ENCODE results near the gene CCT6A.
"Not testable (repeated sequence)": the region's sequence is repeated elsewhere in the genome, so short reads cannot be mapped to it uniquely, and the experiment has no call there.

CCT6A gene, protein sequence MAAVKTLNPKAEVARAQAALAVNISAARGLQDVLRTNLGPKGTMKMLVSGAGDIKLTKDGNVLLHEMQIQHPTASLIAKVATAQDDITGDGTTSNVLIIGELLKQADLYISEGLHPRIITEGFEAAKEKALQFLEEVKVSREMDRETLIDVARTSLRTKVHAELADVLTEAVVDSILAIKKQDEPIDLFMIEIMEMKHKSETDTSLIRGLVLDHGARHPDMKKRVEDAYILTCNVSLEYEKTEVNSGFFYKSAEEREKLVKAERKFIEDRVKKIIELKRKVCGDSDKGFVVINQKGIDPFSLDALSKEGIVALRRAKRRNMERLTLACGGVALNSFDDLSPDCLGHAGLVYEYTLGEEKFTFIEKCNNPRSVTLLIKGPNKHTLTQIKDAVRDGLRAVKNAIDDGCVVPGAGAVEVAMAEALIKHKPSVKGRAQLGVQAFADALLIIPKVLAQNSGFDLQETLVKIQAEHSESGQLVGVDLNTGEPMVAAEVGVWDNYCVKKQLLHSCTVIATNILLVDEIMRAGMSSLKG

DNA sequence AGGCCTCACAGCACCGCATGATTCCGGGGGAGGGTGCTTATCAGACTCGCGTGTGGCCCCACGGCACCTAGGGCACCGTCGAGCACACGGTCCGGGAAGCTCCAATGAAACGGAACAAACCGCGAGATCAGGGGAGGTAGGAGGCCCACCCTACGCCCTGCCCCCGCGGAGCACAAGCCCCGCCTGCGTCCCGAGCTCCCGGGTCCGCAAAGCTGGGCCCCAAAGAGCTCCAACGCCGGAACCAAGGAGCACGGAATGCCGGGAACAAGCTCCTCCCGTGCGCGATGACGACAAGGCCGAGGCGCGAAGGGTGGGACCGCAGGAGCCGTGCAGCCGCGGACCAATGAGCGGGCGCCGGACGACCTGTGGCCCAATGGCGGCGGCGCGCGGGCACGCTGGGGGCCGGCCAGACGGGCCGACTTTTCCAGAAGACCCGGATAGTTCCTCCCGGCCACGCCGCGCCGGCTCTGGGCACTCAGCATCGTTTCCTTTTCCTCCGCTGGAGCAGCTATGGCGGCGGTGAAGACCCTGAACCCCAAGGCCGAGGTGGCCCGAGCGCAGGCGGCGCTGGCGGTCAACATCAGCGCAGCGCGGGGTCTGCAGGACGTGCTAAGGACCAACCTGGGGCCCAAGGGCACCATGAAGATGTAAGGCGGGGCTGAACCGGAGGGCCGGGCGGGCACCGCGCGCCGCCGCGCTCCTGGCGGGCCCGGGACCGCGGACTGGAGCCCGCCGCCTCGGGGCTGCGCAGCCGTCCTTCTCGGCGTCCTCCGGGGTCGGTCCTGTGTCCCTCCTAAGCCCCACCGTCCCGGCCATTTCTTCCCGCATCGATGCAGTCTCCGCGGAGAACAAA is at the start of gene CCT6A, which contains the start of gene PSPH:
Gene CCT6A, plus strand, starts transcription at position 427 of the 853 bp plus-strand sequence. Its CDS starts 84 bp downstream, at position 511.
Gene PSPH, minus strand, starts transcription at position 106 of the 853 bp plus-strand sequence. CDS start 30,232 bp downstream, outside the sequence.
- DNase-seq: peak; percentile 97

DNA sequence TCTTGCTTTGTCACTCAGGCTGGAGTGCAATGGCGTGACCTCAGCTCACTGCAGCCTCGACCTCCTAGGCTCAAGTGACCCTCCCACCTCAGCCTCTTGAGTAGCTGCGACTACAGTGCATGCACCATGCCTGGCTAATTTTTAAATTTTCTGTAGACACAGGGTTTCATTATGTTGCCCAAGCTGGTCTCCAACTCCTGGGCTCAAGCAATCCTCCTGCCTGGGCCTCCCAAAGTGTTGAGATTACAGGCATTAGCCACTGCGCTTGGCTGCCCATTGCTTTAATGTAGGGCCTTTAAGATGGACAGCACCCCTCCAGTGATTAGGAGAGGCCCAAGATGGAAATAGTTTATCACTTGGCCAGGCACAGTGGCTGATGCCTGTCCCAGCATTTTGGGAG is 47.8 kb upstream of the CCT6A start:
- no peak for DNase-seq

DNA sequence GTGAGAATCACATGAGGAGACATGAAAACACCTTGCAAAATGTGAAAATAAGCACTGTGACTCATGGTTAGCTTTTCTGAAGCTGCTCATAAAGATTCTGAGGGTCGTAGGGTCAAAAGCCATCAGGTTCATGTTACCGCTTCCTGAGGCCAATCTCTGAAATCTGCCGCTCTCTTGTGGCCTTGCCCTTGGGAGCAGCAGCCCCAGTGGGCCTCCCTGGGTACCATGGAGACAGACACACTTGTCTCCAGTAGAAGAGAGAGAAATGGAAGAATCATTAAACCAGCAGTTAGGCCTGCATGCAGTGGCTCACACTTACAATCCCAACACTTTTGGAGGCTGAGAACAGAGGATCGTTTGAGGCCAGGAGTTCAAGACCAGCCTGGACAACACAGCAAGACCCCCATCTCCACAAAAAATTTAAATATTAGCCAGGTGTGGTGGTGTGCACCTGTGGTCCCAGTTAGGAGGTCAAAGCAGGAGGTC is 44.4 kb upstream of the CCT6A start:
- no peak for DNase-seq

DNA sequence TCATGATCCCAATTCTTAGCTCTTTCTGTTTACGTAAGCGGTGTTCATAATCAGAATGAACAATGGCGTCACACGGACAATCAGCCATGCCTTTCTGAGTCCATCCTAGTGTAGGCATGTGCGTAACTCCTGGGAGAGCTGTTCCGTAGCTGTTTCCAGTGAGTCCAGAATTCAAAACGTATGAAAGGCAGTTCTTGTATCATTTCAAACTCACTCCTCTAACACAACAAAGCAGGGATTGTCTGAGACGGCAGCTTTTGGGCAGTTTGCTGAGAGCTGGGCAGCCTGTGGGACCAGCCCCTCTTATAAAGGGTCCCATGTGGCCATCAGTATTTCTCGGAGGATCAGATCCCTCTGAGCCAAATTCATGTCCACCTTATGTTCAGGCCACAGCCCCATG is 43.7 kb upstream of the CCT6A start:
- DNase-seq: no peak

DNA sequence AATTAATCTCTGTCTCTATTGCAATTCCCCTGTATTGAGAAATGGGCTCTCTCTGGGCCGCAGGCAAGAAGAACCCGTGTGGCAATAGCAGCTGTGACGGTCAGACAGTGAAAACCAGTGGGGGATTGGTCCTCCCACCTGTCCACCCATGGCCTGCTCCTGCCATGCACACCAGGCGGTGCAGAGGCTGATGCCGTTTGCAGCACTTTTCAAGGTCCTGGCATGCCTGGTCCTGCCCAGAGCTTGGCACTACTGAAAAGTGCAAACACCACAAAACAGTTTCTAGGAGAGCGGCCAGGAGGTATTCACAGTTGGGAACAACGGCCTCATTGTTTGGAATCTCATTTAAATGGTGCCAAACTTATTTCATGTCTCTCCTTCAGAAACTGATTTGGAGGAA is 41.9 kb upstream of the CCT6A start:
- no peak for DNase-seq

DNA sequence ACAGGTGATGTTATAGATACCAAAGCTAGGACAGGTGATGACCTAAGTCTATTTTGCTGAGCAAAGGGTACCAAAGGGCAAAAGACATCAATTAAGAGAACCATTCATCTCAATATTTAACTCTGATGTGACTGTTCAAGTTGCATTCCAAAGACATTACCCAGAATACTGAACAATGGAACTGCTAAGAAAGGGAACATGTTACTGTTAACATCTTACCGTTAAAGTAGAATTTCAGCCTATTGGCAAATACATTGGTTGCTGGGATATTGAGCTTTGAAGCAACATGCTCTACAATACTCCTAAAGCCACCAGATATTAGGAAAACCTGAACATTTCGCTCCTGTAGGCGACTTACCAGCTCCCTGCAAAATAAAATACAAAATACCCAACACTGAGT is 34.5 kb upstream of the CCT6A start:
- DNase-seq: not testable (repeated sequence)

DNA sequence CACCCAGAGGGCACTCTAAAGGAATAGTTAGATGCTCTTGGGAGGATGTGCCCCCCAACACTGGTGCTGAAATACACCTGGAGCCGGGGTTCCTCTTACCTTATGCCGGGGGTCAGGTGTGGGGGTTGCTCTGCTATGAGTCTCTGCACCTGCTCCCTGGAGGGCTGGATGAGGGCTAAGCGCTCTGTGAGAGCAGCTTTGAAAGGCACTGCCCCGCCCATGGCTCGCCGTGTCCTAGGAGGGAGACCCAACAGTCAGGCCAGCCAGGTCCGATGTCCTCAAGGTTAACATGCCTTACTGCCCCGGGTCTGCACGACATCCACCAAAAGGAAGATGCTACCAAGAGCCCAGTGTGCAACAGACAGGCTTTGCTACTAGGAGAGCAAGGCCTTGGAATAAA is 32.1 kb upstream of the CCT6A start:
- no peak for DNase-seq

DNA sequence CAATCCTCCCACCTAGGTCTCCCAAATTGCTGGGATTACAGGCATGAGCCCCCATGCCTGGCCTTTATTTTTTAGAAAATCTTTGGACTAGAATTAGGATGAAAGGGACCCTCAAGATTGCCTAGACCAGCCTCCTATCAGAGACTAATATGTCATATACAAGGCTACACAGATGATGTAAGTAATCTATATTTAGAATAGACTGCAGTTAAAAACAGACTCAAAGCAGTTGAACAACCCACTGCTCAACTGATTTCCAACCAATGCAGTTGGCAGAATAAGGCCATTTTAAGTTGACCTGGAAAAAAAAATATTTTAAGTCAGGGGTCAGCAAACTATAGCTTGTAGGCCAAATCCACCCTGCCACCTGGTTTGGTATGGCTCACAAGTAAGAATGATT is 28.1 kb upstream of the CCT6A start:
- DNase-seq: no peak

DNA sequence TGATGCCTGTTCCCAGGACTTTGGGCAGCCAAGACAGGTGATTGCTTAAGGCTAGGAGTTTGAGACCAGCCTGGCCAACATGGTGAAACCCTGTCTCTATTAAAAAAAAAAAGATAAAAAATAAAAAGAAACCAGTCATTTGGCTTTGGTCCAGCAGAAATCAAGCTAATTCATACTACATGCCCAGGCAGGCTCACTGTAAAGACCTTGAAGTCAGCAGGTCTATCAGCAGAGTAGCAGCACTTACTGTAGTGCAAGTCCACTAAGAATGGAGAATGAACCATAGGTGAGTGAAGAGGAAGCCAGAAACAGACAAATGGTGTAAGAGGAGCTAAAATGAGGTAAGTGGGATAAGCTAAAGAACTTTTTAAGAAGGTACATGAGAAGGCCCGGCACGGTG is 25.0 kb upstream of the CCT6A start:
- no peak for DNase-seq

DNA sequence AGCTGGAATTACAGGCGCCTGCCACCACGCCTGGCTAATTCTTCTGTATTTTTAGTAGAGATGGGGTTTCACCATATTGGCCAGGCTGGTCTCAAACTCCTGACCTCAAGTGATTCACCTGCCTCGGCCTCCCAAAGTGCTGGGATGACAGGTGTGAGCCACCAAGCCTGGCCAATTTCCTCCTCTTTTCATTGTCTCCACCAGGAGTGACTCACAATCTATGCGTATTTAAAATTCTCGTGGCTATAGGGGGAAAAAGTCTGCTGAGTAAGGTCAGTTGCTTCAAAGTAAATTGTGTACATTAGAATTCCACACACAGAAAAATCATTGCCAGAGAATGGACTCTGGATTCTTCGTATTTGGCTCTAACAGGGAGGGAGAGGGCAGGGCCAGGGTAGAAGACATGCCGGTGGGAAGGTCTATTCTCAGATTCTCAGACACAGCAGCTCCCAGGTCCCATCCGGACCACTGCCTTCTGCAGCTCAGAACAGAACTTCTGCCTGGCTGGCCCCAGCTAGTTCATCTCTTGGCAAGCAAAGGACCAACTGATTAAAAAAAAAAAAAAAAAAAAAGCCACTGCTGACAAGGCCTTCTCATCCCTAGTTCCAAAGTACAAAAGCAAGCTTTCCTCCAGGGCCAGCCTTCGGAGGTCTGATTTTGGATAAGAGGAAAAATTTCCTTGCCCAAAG is 22.5 kb upstream of the CCT6A start:
- DNase-seq: no peak

DNA sequence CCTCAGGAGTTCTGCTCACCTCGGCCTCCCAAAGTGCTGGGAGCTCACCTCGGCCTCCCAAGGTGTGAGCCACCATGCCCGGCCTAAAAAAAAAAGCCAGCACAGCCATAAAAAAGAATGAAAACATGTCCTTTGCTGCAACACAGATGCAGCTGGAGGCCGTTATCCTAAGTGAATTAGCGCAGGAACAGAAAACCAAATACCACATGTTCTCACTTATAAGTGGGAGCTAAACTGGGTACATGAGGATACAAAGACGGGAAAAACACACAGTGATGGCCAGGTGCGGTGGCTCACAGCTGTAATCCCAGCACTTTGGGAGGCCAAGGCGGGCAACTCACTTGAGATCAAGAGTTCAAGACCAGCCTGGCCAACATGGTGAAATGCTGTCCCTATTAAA is 21.2 kb upstream of the CCT6A start:
- no peak for DNase-seq

DNA sequence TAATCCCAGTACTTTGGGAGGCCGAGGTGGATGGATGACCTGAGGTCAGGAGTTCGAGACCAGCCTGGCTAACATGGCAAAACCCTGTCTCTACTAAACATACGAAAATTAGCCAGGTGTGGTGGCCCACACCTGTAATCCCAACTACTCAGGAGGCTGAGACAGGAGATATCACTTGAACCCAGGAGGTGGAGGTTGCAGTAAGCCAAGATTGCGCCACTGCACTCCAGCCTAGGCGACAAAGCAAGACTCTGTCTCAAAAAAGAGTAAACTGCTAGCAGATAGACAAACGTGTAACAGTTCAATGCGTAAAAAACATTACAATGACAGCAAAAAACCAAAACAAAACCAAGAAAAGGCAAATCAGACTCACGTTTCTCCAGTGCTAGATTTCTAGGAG is 20.0 kb upstream of the CCT6A start:
- DNase-seq: not testable (repeated sequence)

DNA sequence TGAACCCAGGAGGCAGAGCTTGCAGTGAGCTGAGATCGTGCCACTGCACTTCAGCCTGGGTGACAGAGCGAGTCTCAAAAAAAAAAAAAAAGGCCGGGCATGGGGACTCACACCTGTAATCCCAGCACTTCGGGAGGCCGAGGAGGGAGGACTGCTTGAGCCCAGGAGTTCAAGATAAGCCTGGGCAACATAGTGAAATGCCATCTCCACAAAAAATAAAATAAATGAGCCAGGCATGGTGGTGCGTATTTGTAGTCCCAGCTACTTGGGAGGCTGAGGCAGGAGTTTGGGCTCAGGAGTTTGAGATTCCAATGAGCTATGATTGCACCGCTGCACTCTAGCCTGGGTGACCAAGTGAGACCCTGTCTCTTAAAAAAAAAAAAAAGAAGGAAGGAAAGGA is 19.0 kb upstream of the CCT6A start:
- DNase-seq: not testable (repeated sequence)

DNA sequence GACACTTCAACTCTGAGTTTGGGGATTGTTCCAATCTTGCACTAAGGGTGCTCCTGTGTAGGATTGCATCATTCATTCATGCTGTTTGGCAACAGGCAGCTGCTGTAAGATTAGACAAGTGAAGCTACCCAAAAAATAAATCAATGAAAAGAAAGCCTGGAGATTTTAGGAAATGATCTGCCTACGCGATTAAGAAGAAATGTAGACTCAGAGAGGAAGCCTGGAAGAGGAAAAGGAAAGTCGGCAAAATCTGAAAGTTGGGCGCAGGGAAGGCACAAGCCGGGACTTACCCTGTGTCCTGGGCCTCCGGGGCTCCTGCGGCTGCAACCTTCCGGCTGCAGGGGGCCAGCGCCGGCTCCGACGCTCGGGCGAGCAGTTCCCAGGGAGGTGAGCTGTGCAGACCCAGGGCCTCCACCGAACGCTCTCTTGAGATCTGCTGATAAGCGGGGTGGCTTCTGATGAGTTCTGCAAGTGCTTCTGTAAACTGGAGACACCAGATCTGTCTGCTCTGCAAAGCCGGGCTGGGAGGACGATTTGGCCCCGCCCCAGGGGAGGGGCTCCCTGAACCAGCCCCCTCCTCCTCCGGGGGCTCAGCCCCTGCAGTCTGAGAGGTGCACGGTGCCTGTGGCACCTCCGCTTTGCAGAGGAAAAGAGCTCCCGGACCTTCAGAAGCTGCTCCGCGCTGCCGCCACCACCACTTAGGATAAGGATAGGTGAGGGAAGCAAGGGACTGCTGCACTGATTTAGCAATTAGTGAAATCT is 17.7 kb upstream of the CCT6A start:
- DNase-seq: peak; percentile 77

DNA sequence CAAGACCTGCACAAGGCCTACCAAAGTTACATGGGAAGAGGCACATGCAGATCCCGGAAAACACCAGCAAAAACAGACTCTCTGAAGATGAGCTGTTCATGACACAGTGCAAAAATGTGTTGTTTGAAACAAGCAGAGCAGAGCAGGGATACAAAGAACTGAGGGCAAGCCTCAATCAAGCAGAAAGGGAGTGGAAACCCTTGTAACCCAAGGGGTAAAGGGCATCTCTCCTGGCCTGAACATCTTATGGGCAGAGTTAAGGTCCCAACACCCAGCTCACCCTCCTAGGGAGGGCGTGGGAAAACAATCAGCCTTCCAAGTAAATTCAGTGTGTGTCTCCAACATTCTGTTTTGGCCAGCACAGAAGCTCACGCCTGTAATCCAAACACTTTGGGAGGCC is 10.8 kb upstream of the CCT6A start:
- DNase-seq: no peak

DNA sequence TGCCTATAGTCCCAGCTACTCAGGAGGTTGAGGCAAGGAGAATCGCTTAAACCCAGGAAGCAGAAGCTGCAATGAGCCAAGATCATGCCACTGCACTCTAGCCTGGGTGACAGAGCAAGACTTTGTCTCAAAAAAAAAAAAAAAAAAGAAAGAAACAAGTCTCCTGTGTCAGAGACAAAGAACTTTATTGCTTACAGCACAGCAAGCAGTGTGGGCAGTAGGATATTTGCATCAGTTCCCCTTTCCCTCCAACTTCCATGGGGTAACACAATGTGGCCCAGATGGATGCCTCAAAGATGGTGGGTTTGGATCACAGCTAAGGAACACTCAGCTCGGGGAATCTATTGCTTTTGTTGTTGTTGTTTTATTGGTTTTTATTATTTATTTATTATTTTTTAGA is 5.8 kb upstream of the CCT6A start:
- DNase-seq: not testable (repeated sequence)

DNA sequence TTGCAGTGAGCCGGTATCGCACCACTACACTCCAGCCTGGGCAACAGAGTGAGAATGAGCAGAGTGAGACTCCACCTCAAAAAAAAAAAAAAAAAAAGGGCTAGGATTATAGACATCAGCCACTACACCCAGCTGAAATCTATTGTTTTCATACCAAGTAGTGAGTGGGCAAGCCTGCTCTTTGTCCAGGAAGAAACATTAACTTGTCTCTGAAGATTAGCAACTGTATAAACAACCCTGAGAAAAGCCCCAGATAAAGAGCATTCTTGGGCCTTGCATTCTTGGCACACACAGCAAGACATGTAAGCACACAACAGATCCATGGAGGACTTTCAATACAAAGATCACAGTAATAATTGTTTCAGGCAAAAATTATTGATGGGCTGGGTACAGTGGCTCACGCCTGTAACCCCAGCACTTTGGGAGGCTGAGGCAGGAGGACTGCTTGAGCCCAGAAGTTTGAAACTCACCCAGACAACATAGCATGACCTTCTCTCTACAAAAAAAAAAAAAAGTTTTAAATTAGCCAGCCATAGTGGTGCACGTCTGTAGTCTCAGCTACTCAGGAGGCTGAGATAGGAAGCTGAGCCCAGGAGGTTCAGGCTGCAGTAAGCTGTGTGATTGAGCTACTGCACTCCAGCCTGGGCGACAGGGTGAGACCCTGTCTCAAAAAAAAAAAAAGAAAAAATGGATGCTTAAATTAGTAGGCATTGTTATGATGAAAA is 4.7 kb upstream of the CCT6A start:
- DNase-seq: no peak

DNA sequence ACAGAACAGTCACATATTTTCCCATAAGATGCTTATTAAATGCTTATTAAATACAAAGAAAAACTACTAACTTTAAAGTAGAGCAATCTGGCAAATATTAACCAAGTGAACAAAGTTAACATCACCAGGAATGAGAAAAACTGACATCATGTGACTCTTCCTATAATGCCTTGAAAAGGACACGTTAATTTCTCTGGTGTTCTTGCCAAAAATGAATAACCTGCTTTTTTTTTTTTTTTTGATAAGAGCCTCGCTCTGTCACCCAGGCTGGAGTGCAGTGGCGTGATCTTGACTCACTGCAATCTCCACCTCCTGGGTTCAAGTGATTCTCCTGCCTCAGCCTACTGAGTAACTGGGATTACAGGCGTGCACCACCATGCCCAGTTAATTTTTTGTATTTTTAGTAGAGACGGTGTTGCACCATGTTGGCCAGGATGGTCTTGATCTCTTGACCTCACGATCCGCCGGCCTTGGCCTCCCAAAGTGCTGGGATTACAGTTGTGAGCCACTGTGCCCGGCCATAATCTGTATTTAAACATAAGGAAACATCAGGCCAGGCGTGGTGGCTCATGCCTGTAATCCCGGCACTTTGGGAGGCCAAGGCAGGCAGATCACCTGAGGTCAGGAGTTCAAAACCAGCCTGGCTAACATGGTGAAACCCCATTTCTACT is 4.0 kb upstream of the CCT6A start:
- not testable (repeated sequence) for DNase-seq

DNA sequence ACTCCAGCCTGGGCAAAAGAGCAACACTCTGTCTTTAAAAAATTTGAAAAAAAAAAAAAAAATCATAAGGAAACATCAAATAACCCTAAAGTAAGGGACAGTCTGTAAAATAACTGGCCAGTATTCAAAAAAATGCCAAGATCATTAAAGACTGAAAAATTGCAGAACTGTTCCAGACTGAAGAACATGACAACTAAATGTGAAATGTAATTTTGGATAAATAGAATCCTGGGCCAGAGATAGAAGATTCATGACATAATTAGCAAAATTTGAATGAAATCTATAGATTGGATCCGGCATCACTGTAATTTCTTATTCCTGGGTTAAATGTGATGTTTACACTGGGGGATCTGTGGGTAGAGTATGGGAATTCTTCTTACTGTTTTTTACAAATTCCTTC is 3.3 kb upstream of the CCT6A start:
- no peak for DNase-seq

DNA sequence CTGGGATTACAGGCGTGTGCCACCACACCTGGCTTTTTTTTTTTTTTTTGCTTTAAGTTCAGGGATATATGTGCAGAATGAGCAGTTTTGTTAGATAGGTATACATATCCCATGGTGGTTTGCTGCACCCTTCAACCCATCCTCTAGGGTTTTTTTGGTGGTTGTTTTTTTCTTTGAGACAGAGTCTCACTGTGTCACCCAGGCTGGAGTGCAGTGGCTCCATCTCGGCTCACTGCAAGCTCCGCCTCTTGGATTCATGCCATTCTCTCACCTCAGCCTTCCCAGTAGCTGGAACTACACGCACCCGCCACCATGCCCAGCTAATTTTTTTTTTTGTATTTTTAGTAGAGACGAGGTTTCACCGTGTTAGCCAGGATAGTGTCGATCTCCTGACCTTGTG is 2.8 kb upstream of the CCT6A start:
- not testable (repeated sequence) for DNase-seq

DNA sequence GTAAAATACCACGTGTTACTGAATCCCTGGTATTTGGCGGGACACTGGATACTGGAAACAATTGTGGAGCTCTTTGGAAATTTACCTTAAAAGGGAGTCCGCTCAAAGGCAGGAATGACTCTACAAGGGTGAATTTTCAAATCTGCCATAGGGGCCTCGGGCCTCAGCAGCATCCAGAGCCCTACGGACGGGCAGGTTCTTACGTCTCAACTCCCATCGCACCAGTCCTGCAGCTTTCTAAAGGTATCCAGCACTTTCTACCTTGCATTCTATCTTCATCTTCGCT is 569 bp upstream of the CCT6A start:
- DNase-seq: no peak

Data from stimulated activated CD4-positive, alpha-beta T cell treated with anti-CD3 and anti-CD28 coated beads, Interleukin-15, amount 100 ng/mL, for 24 hours (primary cell).